ENCODE data around the gene ARHGAP12.
A peak's percentile ranks its signal among the peaks of the same experiment; 100 is the strongest.
"Not testable (repeated sequence)": the region's sequence is repeated elsewhere in the genome, so short reads cannot be mapped to it uniquely, and the experiment has no call there.

Gene ARHGAP12

GRCh38 chr10:31928549-31929260, at the start of gene ARHGAP12:
ARHGAP12 (minus strand) TSS chr10:31928831; CDS start chr10:31908855, 19,976 bp downstream.
- DNase-seq, result peak; percentile 67

- no peak for DNase-seq
These were observed 49.5 kb upstream of the ARHGAP12 start for GRCh38 chr10:31978156-31978483.

GRCh38 chr10:31977440-31978155, 49.0 kb upstream of the ARHGAP12 start:
- DNase-seq, result no peak

GRCh38 chr10:31975157-31975765, 46.6 kb upstream of the ARHGAP12 start:
- no peak for DNase-seq

GRCh38 chr10:31974434-31975124, 45.9 kb upstream of the ARHGAP12 start:
- DNase-seq, result no peak

GRCh38 chr10:31972519-31973041, 43.9 kb upstream of the ARHGAP12 start:
- no peak for DNase-seq

- not testable (repeated sequence) for DNase-seq
These were observed 41.2 kb upstream of the ARHGAP12 start for GRCh38 chr10:31969847-31970246.

- no peak for DNase-seq
These were observed 35.0 kb upstream of the ARHGAP12 start for GRCh38 chr10:31963589-31963980.

GRCh38 chr10:31962826-31963588, 34.4 kb upstream of the ARHGAP12 start:
- no peak for DNase-seq

- no peak for DNase-seq
These were observed 32.8 kb upstream of the ARHGAP12 start for GRCh38 chr10:31961277-31962074.

GRCh38 chr10:31959461-31960173, 31.0 kb upstream of the ARHGAP12 start:
- no peak for DNase-seq

- no peak for DNase-seq
These were observed 30.2 kb upstream of the ARHGAP12 start for GRCh38 chr10:31958856-31959255.

GRCh38 chr10:31956200-31956946, 27.7 kb upstream of the ARHGAP12 start:
- DNase-seq, result no peak

- no peak for DNase-seq
These were observed 26.0 kb upstream of the ARHGAP12 start for GRCh38 chr10:31954410-31955191.

GRCh38 chr10:31953480-31953879, 24.8 kb upstream of the ARHGAP12 start:
- no peak for DNase-seq

GRCh38 chr10:31953080-31953479, 24.4 kb upstream of the ARHGAP12 start:
- DNase-seq, result no peak

GRCh38 chr10:31952066-31952465, 23.4 kb upstream of the ARHGAP12 start:
- no peak for DNase-seq

GRCh38 chr10:31949266-31949665, 20.6 kb upstream of the ARHGAP12 start:
- no peak for DNase-seq

- DNase-seq, result no peak
These were observed 19.4 kb upstream of the ARHGAP12 start for GRCh38 chr10:31948021-31948420.
